ENCODE results near the gene TAOK3. TPM values are rescaled to one million over a fixed set of nuclear protein-coding genes. Genes with fewer than 3 reads are reported as not detected.

The TAOK3 gene
- total and polyA plus RNA-seq, 9 of the 15 experiments (the other 6 are each of a cell fraction or from before 2014, with no cell fraction given), result 24.3 to 83.5 (median 47.1) TPM

DNA sequence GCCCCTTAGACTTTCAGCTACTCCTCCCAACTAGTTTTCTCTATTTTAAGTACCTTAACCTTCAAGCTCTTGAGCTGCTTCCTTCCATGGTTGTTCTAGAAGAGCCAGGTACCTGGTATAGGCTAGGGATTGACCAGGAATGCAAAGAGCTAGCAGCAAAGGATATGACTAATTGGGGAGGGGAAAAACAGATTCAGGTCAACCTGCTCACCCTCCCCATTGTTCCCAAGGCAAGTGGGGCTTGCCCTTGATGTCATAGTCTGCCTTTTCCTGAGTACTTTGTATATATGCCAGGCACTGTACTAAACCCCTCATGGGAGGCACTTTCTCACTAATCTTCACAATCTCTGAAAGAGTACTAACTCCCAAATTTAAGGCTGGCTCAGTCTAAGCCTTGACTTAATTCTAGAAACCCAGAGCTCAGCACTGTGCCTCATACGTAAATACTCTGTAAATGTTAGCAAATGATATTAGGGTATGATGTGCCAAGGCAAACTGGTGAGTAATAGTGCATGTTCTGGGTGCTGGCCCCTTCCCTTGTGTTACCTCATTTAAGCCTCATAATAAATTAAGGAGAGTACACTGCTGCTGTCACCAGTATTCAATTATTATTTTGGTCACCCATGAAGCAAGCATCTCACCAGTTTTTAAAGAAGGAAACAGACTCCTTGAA, 45.8 kb upstream of the TAOK3 start:
- FAIRE-seq, result no peak
- peaks cover 27% of the 10 kb centered on the region; the same call in 2 of the 3 replicates for H3K36me3 ChIP-seq (ENCODE audit: control insufficient read depth, insufficient read depth, low read length)
- in situ Hi-C loops (cut with MboI), result loop anchor here (10.0 kb wide), 1 partner anchor 206 kb away; no protein-coding TSS in a partner anchor
- H3K4me1 ChIP-seq (replicated peaks in 1 of 2; ENCODE audit: control insufficient read depth in 2 of 2, insufficient read depth in 2 of 2, low read length in 2 of 2), result no peaks in the 10 kb centered on the region
- POLR2A ChIA-PET, result interaction anchor here (0.6 kb wide), 1 partner anchor 414 kb away, joined by 3 read pairs; no protein-coding TSS in a partner anchor
- no peak for DNase-seq (ENCODE audit: extremely low read depth in 1 of 4, low spot score in 3 of 4)
- no peak overlapping the region for H2AFZ ChIP-seq (ENCODE audit: low read depth, low read length)
- WGBS (ENCODE audit: insufficient coverage, low coverage, missing lambda C conversion rate), result 78% methylated on average over 1 of the region's 1 CpG
- intact Hi-C loops (cut with micrococcal nuclease), result no loop called here
- H3K79me2 ChIP-seq (ENCODE audit: control insufficient read depth, insufficient read depth, low read length), result no peaks in the 10 kb centered on the region
- no peak overlapping the region for H3K9ac ChIP-seq (ENCODE audit: insufficient read depth in 1 of 2, low read depth in 2 of 2, low read length in 2 of 2)
- no peak overlapping the region for H3K4me3 ChIP-seq
- ATAC-seq, result no peak
- no peaks in the 10 kb centered on the region for H3K9me3 ChIP-seq (replicated peaks; ENCODE audit: control insufficient read depth, insufficient read depth, low read depth, low read length)
- CTCF ChIA-PET (ENCODE audit: low intra/inter-chr PET ratio), result no interaction called here
- H3K27me3 ChIP-seq (ENCODE audit: control insufficient read depth in 2 of 2, insufficient read depth in 2 of 2, low read length in 2 of 2), result no peaks in the 10 kb centered on the region
- H3K9me1 ChIP-seq (ENCODE audit: control insufficient read depth, insufficient read depth, low read length), result no peaks in the 10 kb centered on the region
- no peak overlapping the region for H3K4me2 ChIP-seq (ENCODE audit: insufficient read depth, low read length)
- H3K27ac ChIP-seq (ENCODE audit: extremely low read depth, low read depth, low read length), result no peak overlapping the region
- no TSS peak for BruUV-seq (replicated peaks)
- H4K20me1 ChIP-seq (replicated peaks; ENCODE audit: control insufficient read depth, insufficient read depth, low read length), result no peaks in the 10 kb centered on the region; the same call in 1 of the 2 replicates
- TF ChIP-seq ARID1B (IDR thresholded peaks at IDR 0.05), result no peak
- TF ChIP-seq, protein P1, sequence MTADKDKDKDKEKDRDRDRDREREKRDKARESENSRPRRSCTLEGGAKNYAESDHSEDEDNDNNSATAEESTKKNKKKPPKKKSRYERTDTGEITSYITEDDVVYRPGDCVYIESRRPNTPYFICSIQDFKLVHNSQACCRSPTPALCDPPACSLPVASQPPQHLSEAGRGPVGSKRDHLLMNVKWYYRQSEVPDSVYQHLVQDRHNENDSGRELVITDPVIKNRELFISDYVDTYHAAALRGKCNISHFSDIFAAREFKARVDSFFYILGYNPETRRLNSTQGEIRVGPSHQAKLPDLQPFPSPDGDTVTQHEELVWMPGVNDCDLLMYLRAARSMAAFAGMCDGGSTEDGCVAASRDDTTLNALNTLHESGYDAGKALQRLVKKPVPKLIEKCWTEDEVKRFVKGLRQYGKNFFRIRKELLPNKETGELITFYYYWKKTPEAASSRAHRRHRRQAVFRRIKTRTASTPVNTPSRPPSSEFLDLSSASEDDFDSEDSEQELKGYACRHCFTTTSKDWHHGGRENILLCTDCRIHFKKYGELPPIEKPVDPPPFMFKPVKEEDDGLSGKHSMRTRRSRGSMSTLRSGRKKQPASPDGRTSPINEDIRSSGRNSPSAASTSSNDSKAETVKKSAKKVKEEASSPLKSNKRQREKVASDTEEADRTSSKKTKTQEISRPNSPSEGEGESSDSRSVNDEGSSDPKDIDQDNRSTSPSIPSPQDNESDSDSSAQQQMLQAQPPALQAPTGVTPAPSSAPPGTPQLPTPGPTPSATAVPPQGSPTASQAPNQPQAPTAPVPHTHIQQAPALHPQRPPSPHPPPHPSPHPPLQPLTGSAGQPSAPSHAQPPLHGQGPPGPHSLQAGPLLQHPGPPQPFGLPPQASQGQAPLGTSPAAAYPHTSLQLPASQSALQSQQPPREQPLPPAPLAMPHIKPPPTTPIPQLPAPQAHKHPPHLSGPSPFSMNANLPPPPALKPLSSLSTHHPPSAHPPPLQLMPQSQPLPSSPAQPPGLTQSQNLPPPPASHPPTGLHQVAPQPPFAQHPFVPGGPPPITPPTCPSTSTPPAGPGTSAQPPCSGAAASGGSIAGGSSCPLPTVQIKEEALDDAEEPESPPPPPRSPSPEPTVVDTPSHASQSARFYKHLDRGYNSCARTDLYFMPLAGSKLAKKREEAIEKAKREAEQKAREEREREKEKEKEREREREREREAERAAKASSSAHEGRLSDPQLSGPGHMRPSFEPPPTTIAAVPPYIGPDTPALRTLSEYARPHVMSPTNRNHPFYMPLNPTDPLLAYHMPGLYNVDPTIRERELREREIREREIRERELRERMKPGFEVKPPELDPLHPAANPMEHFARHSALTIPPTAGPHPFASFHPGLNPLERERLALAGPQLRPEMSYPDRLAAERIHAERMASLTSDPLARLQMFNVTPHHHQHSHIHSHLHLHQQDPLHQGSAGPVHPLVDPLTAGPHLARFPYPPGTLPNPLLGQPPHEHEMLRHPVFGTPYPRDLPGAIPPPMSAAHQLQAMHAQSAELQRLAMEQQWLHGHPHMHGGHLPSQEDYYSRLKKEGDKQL (CRISPR knock-in tag; IDR thresholded peaks at IDR 0.05; ENCODE audit: borderline replicate concordance), result no peak
- TF ChIP-seq, protein P2, sequence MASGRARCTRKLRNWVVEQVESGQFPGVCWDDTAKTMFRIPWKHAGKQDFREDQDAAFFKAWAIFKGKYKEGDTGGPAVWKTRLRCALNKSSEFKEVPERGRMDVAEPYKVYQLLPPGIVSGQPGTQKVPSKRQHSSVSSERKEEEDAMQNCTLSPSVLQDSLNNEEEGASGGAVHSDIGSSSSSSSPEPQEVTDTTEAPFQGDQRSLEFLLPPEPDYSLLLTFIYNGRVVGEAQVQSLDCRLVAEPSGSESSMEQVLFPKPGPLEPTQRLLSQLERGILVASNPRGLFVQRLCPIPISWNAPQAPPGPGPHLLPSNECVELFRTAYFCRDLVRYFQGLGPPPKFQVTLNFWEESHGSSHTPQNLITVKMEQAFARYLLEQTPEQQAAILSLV (tag; IDR thresholded peaks at IDR 0.05), result no peak
- no peak for TF ChIP-seq ZNF584 (CRISPR knock-in tag; IDR thresholded peaks at IDR 0.05; ENCODE audit: low read depth)
- TF ChIP-seq POLR2A (conservative IDR thresholded peaks at IDR 0.05), result no peak
- TF ChIP-seq, protein P3, sequence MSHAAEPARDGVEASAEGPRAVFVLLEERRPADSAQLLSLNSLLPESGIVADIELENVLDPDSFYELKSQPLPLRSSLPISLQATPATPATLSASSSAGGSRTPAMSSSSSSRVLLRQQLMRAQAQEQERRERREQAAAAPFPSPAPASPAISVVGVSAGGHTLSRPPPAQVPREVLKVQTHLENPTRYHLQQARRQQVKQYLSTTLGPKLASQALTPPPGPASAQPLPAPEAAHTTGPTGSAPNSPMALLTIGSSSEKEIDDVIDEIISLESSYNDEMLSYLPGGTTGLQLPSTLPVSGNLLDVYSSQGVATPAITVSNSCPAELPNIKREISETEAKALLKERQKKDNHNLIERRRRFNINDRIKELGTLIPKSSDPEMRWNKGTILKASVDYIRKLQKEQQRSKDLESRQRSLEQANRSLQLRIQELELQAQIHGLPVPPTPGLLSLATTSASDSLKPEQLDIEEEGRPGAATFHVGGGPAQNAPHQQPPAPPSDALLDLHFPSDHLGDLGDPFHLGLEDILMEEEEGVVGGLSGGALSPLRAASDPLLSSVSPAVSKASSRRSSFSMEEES (CRISPR knock-in tag; IDR thresholded peaks at IDR 0.05), result no peak
- TF ChIP-seq GTF2E2 (tag; IDR thresholded peaks at IDR 0.05), result no peak
- TF ChIP-seq, protein P4, sequence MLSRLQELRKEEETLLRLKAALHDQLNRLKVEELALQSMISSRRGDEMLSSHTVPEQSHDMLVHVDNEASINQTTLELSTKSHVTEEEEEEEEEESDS (CRISPR knock-in tag; IDR thresholded peaks at IDR 0.05), result no peak

Data from K562 (cell line).